GM18502 (cell line): ENCODE data around the gene VSIG10L2.

ENCODE experiments used
- ATAC-seq: cut with Tn5 transposase; IDR thresholded peaks from one replicate; pipeline ENCODE4 v1.9.1; 2021; ENCODE audit warnings: mild to moderate bottlenecking; ENCODE audit not compliant: unreplicated experiment, poor library complexity

The VSIG10L2 gene

DNA sequence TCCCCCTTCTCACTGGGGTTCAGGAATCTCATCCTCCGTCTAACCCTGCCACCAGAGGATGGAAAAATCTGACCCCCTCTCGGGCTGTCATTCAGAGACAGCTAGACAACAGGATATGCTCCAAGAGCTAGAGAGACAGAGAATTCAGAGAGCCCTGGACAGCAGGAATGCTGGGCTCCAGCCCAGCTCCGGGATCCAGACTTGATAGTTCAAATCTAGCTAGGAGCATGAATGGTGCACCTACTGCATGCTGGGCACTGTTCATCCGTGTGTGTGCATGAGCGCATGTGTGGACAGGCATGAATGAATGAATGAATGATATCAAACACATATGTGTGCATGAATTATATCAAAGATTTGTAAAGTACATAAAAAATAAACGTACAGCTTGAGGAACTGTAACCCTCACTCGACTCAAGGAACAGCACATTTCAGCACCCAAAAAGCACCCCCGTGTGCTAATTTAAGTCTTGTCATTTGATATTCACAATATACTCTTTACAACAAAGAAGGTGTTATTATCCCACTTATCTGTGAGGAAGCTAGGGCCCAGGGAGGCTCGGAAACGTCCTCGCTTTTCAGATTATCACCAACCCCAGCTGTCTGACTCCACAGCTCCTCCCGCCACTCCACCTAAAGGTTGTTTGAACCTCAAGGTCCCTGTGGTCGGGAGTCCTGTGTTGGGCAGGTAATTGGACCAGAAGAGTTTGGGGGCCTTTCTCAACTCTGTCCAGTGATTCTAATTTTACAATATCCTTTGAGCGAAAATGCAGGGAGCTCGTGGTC is 640 bp upstream of the VSIG10L2 start:
- no peak for ATAC-seq

DNA sequence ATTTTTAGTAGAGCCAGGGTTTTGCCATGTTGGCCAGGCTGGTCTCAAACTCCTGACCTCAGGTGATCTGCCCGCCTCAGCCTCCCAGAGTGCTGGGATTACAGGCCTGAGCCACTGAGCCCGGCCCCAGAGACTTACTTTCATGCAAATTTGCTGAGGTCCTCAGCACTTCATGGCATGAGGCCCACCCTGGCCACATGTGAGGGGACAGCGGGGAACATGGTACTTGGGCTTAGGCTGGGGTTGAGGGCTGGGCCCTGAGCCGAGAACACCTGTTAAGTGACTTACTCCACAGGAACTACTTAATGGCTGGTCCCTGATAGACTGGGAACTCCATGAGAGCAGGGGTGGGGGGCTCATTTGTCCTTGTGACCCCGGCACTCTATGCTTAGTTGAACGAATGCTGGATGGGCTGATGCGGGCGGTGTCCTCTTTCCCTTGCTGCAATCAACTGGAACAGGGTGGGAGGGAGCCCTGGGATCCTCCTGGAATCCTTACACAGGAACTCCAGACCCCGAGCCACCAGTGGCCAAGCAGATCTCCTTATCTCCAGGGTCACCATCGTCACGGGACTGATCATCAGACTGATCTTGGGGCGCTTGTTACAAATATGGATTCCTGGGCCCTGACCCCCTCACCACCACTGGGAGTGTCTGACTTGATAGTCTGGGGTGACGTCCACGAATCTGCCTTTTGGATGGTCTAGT is 1.0 kb downstream of the VSIG10L2 start:
- ATAC-seq: no peak

GRCh38 chr11:125947419-125948277 is 1.8 kb downstream of the VSIG10L2 start:
- ATAC-seq: no peak

GRCh38 chr11:125948278-125949051 is 2.6 kb downstream of the VSIG10L2 start:
- no peak for ATAC-seq

- no peak for ATAC-seq
Measured at GRCh38 chr11:125949271-125950177, 3.7 kb downstream of the VSIG10L2 start.

GRCh38 chr11:125950178-125950490 is 4.3 kb downstream of the VSIG10L2 start:
- no peak for ATAC-seq

DNA sequence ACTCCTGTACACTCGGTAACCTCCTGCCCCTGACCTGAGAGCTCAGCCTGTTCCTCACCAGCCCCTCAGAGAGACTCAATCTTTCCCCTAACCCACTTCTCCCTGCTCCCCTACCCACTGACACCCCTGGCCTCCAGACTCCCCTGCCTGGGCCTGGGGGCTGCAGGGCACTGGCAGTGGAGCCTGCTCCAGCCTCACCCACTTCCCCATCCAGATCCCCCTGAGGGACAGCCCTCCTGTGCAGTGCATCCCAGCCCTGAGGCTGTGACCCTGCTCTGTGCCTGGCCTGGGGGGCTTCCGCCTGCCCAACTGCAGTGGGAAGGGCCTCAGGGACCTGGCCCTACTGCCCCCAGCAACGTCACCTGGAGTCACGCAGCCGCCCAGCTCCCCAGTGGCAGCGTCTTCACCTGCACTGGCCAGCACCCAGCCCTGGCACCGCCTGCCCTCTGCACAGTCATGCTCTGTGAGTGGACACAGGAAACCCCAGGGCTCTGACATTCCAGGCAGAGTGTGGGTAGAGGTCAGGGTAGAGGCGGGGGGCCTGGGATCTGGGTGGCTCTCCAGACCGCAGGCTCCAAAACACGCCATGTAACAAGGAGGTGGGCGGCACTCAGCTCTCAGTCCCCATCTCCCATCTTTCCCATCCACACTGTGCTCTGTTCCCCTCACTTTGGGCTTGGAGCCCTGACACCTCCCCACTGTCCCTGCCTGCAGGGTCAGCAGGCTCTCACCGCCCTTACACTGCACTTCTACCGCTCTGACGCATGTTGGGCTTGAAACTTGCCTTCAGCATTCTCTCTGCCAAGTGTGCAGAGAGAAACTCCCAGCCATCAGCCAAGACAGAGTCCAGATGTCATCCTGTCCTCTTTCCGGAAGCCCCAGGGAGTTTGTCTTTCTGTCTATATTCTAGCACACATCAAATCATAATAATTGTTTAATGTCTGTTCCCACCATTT is 5.1 kb downstream of the VSIG10L2 start:
- no peak for ATAC-seq

GRCh38 chr11:125951731-125952130 is 5.9 kb downstream of the VSIG10L2 start:
- ATAC-seq: no peak

DNA sequence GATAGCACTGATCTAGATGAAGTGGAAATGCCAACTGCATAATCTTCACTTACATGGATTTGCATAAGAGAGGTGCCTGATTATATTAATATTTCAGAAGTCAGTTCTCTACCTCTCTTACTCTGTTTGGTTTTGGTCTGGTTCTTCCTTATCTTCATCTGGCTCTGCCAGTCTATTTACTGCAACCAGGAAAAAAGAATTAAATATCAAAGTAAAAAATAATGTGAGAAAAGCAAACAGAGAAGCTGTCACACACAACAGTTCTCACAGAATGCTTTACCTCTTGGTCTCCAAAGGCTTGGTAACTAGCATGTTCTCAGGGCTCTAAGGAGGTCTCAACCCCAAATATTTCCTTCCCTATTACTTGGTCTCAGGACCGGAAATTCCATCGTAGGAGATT is 6.7 kb downstream of the VSIG10L2 start:
- ATAC-seq: no peak

DNA sequence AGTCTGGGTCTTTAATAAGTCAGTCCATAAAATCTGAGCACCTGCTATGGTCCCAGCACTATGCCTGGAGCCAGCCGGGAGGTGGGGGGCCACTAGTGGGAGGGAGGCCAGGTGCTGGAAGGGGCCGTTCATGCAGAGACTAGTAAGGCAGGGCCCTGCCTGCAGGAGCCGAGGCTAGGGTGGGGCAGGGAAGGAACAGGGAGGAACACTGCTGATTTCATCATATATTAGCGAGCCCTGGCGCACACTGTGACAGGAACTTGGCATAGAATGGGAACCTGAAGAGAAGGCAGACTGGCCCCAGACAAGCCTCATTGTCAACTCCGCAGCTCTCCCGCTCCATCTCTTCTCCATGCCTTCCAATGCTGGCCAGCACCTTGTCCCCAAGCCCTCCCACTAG is 7.1 kb downstream of the VSIG10L2 start:
- ATAC-seq: no peak

DNA sequence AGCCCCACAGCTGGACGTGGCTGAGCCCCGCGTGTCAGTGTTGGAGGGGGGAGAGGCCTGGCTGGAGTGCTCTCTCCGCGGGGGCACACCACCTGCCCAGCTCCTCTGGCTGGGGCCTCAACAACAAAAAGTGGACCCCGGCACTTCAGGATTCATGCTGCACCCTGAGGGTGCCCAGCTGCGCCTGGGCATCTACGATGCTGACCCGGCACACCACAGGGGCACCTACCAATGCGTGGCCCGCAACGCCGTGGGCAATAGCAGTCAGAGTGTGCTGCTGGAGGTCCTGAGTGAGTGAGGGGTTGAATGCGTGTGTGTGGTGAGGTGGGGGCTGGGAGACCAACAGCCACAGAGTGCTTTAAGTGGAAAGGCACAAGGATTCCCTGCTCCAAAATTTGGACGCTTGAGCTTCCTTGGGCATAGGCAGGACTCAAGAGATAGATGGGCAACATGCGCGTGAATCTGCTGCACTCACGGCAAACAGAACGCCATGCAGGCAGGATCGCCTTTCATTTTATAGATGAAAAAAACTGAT is 7.6 kb downstream of the VSIG10L2 start:
- ATAC-seq: no peak

DNA sequence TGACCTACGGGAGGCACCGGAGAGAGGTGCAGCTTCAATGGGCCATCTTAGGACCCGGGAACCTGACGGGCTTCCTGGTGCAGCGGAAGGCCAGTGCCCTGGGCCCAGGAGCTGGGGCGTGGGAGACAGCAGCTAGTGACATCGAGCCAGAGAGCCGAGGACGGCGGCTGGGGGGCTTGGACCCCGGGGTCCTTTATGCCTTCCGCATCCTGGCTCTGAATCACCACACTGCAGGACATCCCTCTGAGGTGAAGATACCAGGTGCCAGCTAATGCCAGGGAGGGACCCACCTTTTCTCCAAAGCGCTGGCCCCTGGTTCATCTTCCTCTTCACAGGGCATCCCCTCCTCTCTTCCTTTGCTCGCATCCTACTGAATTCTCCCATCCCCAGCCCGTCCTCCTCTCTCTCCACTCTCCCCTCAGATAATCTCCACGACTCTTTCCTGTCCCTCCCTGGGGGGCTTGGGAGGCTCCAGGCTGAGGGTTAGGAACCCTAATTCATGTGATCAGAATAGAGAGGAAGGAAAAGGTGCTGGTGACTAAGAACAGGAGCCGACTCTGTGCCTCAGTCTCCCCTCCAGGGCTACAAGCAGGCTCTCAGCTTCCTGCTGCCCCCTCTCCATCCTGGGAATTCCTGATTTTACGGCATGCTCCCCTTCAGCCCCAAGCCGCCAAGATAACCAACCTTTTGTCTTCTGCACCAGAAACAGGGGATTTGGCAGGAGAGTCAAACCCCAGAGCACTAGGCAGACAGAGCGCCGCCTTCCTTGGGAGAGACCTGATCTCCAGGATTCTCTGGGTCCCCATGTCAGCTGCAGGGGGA is 8.5 kb downstream of the VSIG10L2 start:
- ATAC-seq: no peak

GRCh38 chr11:125954945-125955640 is 9.2 kb downstream of the VSIG10L2 start:
- ATAC-seq: no peak

- no peak for ATAC-seq
Measured at GRCh38 chr11:125955856-125956255, 10.0 kb downstream of the VSIG10L2 start.

GRCh38 chr11:125956391-125957134 is 10.7 kb downstream of the VSIG10L2 start:
- ATAC-seq: no peak
